NCI-H774 (cell line): ENCODE data around the gene ZBTB12.
"Not testable (repeated sequence)": the region's sequence is repeated elsewhere in the genome, so short reads cannot be mapped to it uniquely, and the experiment has no call there.

ENCODE experiments used
- DNase-seq: peaks from one replicate; lab custom pipeline; 2025; lab: John Stamatoyannopoulos, UW

The ZBTB12 gene

DNA sequence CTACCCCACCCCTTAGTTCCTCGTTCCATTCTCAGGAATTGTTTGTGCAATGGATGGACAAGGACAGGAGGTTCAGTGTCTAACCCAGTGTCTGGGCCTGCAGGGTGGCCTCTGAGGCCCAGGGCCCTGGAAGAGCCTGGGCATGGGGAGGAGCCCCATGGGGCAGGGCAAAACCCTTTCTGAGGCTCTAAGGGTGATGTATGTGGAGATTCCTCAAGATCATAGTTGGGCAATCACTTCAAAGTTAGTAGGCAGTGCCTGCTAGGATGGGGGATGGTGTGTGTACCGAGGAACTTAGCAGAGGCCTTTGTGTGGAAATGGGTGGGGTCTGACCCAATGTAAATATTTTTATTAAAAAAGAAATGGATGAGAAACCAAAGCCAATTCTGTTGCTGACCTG, 18.9 kb upstream of the ZBTB12 start:
- DNase-seq = no peak

DNA sequence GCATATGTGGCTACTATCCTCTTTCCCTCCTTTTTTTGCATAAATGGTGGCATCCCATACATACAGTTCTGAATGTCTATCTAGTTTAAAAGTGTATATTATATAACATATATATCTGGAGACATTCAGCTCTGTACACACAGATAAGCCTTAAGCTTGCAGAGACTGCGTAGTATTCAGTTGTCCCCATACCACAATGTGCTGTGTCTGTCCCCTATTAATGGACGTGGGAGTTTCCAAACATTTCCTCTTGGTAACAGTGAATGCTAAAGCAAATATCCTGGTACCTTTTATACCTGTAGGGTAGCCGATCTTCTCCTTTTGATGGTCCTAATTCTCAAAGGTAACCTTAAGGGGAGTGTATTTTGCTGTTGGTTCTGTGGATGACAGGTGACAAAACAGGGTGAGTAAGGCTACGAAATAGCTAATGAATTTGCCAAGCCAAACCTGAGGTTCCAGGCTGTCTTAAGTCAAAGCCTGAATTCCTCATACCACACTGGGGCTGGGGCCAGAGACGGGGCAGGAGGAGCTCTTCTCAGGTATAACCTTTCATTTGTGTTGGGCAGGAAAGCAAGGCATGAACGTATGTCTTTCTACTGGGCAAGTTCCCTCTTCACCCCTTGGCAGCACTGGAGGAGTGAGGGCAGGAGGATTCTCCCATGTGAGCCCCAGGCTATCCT, 17.9 kb upstream of the ZBTB12 start:
- no peak for DNase-seq

DNA sequence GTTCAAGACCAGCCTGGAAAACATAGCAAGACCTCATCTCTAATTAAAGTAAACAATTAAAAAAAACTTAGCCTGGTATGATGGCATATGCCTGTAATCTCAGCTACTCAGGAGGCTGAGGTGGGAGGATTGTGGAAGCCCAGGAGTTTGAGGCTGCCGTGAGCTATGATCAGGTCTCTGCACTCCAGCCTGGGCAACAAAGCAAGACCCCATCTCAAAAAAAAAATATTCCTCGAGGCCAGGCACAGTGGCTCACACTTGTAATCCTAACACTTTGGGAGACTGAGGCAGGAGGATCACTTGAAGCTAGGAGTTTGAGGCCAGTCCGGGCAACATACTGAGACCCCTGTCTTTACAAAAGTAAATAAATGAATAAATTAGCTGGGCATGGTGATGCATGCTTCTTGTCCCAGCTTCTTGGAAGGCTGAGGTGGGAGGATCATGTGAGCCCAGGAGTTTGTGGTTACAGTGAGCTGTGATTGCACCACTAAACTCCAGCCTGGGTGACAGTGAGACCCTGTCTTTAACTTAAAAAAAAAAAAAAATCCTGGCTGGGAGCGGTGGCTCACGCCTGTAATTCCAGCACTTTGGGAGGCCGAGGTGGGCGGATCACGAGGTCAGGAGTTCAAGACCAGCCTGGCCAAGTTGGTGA, 16.3 kb upstream of the ZBTB12 start:
- DNase-seq = no peak

DNA sequence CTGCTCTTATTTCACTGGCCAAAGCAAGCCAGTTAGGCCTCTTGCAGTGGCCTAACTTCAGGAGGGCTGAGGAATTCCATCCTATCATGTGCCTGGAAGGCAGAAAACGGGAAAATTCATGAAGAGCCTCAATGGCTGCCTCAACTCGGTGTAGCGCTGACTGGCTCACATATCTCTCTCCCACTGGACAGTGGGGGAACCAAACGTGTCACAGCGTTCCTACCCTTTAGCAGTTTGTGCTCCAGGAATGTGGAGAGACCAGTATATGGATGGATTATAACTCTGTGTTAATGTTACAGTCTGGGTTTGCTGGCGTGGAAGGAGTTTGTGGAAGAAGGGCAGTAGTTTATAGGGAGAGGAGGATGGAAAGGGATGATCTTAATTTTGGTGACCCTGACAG, 13.9 kb upstream of the ZBTB12 start:
- DNase-seq = no peak

DNA sequence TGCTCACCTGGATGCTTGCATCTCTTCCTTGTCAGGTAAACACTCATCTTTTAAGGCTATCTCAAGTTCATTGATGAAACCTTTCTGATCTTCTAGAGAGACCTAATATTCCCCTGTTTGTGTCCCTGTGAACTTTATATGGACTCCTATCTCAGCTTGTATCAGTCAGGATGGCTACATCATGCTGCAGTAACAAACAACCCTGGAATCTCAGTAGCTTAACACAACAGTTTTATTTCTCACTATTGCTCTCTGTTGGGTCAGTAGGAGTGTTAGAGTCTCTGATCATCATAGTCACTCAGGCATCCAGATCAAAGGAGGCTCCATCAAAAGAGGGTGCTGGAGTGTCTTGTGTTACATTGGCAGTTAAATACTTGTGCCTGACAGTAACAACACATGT, 13.5 kb upstream of the ZBTB12 start:
- DNase-seq = no peak

DNA sequence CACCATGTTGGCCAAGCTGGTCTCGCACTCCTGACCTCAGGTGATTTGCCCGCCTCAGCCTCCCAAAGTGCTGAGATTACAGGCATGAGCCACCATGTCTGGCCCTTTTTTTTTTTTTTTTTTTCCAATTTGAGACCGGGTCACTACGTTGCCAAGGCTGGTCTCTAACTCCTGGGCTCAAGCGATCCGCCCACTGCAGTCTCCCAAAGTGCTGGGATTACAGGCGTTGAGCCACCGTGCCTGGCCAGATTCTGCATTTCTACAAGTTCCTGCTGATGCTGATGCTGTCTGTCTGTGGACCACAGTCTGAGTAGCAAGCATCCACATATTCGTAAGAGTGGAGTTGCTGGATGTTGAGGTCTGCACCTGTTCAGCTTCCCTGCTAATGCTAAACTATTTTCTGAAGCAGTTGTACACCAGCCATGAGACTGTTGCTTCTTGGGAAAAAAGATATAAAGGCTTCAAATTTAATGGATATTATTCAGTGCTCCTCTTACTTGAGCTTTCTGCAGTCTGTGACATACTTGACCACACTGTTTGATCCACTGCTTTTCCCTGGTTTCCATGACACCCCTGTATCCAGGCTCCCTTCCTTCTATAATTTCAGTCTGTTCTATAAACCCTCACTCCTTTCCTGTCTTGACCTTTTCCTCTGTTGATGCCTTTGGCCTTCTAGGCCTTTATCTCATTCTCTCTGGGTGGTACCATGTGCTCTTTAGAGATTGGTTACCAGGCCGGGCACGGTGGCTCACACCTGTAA, 10.1 kb upstream of the ZBTB12 start:
- no peak for DNase-seq

DNA sequence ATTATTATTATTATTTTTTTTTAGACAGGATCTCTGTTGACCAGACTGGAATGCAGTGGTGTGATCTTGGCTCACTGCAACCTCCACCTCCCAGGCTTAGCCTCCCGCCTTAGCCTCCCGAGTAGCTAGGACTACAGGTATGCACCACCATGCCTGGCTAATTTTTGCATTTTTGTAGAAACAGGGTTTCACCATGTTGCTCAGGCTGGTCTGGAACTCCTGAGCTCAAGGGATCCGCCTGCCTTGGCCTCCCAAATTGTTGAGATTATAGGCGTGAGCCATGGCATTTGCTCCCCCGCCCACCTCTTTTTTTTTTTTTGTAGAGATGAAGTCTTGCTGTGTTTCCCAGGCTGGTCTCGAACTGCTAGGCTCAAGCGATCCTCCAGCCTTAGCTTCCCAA, 7.4 kb upstream of the ZBTB12 start:
- not testable (repeated sequence) for DNase-seq

DNA sequence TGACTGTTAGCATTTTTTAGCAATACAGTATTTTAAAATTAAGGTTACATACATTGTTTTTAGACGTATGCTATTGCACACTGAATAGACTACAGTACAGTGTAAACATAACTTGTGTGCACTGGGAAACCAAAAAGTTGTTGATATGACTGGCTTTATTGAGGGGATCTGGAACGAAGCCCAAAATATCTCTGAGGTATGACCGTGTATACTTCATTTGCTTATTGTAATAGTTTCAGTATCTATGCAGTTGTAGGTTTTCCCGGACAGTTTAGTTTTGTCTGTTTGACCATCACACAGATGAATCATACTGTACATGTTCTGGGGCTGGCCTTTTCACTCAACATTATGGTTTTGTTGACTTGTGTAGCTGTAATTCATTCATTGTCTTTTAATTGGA, 6.9 kb upstream of the ZBTB12 start:
- peak; percentile 9 for DNase-seq

DNA sequence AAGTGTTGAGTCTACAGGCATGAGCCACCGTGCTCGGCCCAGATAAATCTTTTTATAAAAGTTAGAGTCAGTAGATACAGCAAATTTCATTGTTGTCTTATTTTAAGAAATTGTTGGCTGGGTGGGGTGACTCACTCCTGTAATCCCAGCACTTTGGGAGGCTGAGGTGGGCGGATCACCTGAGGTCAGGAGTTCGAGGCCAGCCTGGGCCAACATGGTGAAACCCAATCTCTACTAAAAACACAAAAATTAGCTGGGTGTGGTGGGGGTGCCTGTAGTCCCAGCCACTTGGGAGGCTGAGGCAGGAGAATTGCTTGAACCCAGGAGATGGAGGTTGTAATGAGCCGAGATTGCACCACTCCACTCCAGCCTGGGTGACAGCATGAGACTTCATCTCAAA, 6.4 kb upstream of the ZBTB12 start:
- not testable (repeated sequence) for DNase-seq

DNA sequence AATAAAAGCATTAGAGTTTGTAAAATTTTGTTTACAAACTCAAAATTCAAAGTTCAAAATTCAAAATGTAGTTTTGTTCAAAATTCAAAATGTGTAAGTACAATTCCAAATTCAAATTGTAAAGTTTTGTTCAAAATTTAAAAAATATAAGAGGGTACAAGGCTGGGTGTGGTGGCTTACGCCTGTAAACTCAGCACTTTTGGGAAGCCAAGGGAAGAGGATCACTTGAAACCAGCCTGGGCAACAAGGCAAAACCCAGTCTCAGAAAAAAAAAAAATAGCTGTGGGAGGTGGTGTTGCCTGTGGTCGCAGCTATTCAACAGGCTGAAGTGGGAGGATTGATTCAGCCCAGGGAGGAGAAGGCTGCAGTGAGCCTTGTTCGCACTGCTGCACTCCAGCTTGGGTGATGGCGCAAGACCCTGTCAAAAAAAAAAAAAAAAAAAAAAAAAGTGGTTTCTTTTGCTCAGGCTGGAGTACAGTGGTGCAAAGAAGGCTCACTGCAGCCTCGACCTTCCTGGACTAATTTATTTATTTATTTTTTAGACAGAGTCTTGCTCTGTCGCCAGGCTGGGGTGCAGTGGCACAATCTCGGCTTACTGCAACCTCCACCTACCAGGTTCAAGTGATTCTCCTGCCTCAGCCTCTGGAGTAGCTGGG, 5.4 kb upstream of the ZBTB12 start:
- no peak for DNase-seq

DNA sequence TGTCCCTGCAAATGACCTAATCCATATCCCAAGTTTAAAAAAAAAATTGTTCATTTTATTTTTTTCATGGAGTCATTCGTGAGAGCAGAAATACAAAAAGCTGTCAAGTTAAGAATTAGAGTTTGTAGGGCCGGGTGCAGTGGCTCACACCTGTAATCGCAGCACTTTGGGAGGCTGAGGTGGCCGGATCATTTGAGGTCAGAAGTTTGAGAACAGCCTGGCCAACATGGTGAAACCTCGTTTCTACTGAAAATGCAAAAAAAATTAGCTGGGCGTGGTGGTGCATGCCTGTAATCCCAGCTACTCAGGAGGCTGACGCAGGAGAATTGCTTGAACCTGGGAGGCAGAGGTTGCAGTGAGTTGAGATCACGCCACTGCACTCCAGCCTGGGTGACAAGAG, 4.8 kb upstream of the ZBTB12 start:
- not testable (repeated sequence) for DNase-seq

DNA sequence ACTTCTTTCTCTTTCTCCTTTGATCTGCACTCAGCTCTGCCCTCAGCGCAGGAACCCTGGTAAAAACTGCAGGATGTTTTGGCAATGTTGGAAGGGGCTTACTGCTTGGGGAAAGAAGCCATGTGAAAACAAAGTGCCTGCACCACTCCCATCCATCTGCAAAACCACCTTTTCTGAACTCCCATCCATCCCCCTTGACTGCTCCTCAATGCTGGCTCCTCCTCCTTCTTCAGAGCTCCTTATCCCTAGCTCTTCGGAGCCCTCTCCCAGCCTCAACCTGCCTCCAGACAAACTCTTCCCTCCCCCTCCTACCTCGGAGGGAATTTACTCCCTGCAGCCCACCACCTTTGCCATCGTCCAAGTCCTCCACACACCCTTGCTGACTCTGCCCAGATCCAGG, 4.2 kb upstream of the ZBTB12 start:
- DNase-seq = no peak

DNA sequence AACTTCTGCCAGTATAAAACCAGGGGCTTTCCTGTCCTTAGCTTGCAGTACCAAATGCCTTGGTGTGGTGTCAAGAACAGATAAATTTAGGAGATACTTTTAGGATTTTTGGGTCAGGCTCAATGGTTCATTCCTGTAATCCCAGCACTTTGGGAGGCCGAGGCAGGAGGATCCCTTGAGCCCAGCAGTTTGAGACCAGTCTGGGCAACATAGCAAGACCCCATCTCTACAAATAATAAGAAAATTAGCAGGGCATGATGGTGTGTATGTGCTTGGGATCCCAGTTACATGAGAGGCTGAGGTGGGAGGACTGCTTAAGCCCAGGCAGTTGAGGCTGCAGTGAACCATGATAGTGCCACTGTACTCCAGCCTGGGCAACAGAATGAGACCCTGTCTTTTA, 3.2 kb upstream of the ZBTB12 start:
- no peak for DNase-seq

DNA sequence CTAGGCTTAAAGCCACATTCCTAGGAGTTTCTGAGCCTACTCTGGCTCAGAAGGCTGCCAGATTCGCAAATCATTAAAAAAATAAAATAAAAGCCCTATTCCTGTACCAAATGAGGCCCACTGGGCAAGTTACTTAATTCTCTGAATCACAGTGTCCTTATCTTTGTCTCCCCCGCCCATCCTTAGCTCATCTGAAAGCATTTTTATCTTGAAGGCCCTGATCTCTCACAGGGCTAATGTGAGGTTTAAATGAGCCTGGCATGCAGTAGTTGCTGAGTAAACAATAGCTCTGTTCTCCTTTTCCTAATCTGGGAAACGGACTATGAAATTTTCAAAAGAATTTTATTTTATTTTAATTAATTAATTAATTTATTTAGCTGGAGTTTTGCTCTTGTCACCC, 2.1 kb upstream of the ZBTB12 start:
- no peak for DNase-seq

DNA sequence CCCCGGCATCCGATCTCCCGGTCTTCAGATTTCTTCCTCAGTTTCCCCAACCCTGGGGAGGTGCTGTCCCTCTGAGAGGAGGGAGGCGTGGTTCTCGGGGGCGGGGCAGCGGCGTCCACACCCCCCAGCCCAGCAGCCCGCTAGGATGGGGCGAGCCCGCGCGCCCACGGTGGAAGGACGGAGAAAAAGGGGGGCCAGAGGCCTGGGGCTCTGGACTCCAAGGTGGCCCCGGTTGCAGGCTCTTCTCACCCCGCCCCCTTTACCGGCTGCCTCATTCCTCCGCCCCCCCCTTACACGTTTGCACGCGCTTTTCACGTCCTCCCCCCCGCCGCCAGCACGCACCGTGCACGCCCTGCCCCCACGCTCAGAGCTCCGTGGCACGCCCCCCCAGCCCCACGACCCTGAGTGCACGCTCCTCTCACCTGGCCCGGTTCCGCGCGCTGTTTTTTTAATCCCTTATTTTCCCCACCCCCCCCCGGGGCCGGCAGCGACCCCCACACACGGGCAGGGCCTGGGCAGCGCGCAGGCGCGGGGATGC, 402 bp downstream of the ZBTB12 start:
- DNase-seq = peak; percentile 36

DNA sequence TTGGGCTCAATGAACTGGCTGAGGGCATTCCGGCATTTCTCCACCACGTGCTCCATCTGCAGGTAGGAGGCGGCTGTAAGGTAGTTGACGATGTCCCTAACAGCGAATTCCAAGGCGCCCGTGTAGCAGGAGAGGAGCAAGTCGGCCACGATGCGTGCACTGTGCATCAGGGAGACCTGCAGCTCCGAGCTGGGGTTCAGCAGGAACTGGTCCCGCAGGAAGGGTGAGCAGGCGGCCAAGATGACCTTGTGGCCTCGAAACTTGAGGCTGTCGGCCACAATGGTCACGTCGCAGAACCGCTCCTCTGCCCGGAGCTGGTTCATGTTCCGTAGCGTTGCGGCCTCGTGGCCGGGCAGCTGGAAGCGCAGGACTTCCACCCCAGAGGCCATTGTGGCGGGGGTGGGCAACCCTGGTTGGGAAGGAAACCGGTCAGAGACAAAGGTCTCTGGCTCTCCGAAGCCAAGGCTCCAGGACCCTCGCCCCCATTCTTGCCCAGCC, 920 bp downstream of the ZBTB12 start:
- DNase-seq = no peak

DNA sequence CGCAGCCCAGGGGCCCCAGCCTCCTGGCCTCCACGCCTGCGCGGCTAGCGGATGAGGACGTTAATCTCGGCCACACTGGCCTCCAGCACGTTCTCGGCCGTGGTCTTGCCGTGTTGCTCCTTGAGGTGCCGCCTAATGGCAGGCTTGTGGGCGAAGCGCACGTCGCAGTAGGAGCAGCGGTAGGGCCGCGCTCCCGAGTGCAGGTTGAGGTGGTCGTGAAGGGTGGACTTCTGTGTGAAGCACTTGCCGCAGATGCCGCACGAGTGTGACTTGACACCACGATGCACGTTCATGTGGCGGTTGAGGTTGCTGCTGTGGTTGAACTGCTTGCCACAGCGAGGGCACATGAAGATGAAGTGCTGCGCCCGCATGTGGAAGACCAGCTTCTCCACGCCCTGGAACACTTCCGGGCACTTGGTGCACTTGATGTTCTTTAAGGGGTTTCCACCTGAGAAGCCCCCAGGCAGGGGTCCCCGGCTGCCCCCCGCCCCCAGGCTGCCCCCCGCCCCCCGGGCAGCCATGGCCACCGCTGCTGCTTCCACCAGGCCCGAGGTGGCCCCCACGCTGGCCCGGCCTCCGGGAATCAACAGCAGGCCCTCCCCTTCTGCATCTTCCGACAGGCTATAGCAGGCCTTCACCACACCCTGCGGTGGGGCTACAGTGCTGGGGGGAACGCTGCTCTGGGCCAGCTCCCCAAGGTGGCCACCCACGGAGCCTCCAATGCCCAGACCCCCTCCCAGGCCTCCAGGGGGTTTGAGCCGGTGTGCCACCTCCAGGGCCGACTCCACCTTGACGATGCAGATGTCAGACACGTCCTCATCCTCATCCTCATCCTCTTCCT, 1.8 kb downstream of the ZBTB12 start:
- no peak for DNase-seq

DNA sequence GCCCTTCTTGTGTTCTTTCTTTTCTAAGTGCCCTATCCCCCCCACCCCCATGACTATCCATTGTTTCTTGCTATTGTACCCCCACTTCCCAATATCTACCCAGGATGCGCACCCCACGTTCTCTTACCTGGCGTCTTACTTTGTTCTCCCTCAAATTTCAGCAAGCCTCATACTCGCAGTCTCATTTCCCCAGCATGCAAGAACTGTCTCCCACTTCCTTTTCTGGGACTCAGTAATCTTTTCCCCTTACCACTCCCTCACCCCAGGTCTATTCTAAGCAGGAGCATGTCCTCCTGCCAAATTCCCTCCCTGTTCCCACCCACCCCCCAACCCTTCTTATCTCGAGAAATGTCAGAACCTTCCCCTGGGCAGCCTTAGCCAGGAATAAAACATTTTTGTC, 2.7 kb downstream of the ZBTB12 start:
- DNase-seq = no peak

DNA sequence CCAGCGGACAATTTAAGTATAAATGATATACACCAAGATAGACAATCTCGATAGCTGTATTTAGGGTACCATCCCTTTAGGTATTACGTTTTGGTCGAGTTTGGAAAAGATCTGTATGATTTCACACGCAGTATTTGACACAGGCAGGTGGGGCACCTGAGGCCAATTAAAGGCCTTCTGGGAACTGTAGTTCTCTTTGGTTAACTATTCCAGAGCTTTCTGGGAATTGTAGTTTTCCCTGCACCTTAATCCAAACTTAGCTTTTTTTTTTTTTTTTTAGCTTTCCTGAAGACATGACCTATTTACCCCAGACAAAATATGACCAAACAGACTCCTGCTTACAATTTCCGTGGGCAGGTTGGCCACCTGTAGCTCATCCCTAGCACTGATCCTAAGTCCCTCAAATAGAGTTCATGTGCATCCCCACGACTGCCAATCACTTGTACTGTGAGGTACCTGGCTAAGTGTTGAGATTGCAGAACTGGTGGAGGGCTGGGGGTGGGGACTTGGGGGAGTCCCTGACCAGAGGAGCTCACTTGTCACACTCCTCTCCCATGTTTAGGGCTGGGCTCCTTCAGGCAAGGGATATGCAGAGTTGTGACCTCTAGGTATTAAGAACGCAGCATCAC, 3.4 kb downstream of the ZBTB12 start:
- DNase-seq = peak; percentile 31

DNA sequence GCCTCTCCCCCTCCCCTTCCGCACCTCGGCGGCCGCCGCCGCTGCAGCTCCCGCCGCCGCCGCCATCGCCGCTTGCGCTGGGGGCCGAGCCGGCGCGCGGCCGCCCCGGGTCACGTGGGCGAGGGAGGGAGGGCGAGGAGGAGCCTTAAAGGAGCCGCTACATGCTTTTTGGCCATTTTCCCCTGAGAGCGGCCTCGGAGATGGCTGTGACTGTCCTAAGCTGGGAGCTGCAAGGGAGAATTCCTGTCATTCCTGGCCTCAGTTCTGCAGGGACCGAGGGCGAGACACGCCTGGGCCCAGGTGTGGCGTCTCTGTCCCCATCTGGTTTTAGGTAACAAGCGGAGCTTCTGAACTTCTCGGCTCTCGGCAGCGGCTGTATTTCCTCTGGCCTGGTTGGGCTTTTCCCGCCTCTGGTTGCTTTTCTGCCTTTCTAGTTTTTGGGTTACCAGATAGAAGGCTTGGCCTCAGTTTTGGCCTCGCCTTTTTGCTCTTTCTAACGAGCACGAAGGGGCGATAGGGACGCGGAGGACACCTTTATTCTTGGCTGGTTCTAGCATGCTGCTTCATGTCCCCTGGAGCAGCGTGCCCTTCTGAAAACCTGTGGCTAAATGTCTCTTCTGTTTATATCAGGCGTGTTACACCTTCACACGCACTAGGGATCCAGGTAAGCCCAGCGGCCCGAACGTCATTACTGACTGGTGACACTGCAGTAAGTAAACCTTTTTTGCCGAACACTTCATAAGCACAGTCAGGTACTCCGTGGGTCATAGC, 4.1 kb downstream of the ZBTB12 start, which contains the start of gene EHMT2:
Gene EHMT2, minus strand, starts transcription at position 87 of the 771 bp plus-strand sequence. Its CDS starts 21 bp downstream, at position 66.
- peak; percentile 81 for DNase-seq
